Esophagus muscularis mucosa (tissue), 4 donors: ENCODE data around the gene KIF2B. TPM values are rescaled to one million over a fixed set of nuclear protein-coding genes. Genes with fewer than 3 reads are reported as not detected.
"Not testable (repeated sequence)": the region's sequence is repeated elsewhere in the genome, so short reads cannot be mapped to it uniquely, and the experiment has no call there.

Experiments
- DNase-seq: peaks from one replicate; pipeline ENCODE4 v3.0.0-alpha.2; 2017; ENCODE audit errors: extremely low spot score
- H3K27ac ChIP-seq, 4 donors: fragments of 200-600 bp; sonication (generic); replicated peaks in 1 of 4; 1 replicate in 3 of 4; 2 replicates in 1 of 4; pipeline ENCODE4 v1.5.1; 2016 to 2019; ENCODE audit warnings: mild to moderate bottlenecking in 1 of 4
- H3K27me3 ChIP-seq, 4 donors: fragments of 200-600 bp; sonication (generic); one replicate each; pipeline versions ENCODE4 v1.5.1 to v1.6.0; 2016 to 2019
- H3K36me3 ChIP-seq, 4 donors: fragments of 200-600 bp; sonication (generic); one replicate each; pipeline ENCODE4 v1.5.1; 2016 to 2019
- H3K4me1 ChIP-seq, 4 donors: fragments of 200-600 bp; sonication (generic); one replicate each; pipeline ENCODE4 v1.5.1; 2016 to 2019
- H3K4me3 ChIP-seq, 4 donors: fragments of 200-600 bp; sonication (generic); 1 replicate in 2 of 4; 2 replicates in 2 of 4; pipeline ENCODE4 v1.5.1; 2016 to 2019; ENCODE audit warnings: mild to moderate bottlenecking in 4 of 4, moderate library complexity in 1 of 4
- H3K9me3 ChIP-seq, 4 donors: fragments of 200-600 bp; sonication (generic); 1 replicate in 3 of 4; 2 replicates in 1 of 4; pipeline ENCODE4 v1.5.1; 2016 to 2019
- EP300 ChIP-seq: sonication (generic); formaldehyde crosslinking; IDR thresholded peaks from one replicate; pipeline ENCODE4 v1.6.1; 2017; ENCODE audit warnings: antibody characterized with exemption
- POLR2A ChIP-seq: fragments of 450-650 bp; IDR thresholded peaks from one replicate; pipeline ENCODE4 v1.6.1; 2017; ENCODE audit warnings: antibody characterized with exemption, moderate library complexity, mild to moderate bottlenecking, low read depth
- POLR2AphosphoS5 ChIP-seq, 2 donors: sonication (generic); formaldehyde crosslinking; IDR thresholded peaks; one replicate each; pipeline ENCODE4 v1.6.1; 2017; ENCODE audit warnings: antibody characterized with exemption in 2 of 2
- WGBS: methylation state at CpG from one replicate; pipeline ENCODE4 v1.1.5; 2018; 5-methylcytosine and 5-hydroxymethylcytosine counted together
- intact Hi-C: fragments of 100-400 bp; cut with DNase I; formaldehyde crosslinking; loops from one replicate; pipeline ENCODE4 v1.15.1; 2023
- total RNA-seq, 4 donors: library from RNA; depleted of rRNA; stranded (reverse); fragments of >200 nt; gene quantifications; one replicate each; pipeline versions ENCODE4 v1.1.0 to v1.2.1, GENCODE V29; 2016
- TF ChIP-seq, protein P1 (sequence below), 3 experiments: fragments of 200-600 bp in 2 of 3; fragments of 450-650 bp in 1 of 3; sonication (generic) in 2 of 3; IDR thresholded peaks; one replicate each; pipeline ENCODE4 v1.5.1; 2017 to 2019; ENCODE audit warnings: antibody characterized with exemption in 3 of 3, mild to moderate bottlenecking in 2 of 3, moderate library complexity in 1 of 3

KIF2B gene
- total RNA-seq, 4 donors from 2014 or later = not detected

DNA sequence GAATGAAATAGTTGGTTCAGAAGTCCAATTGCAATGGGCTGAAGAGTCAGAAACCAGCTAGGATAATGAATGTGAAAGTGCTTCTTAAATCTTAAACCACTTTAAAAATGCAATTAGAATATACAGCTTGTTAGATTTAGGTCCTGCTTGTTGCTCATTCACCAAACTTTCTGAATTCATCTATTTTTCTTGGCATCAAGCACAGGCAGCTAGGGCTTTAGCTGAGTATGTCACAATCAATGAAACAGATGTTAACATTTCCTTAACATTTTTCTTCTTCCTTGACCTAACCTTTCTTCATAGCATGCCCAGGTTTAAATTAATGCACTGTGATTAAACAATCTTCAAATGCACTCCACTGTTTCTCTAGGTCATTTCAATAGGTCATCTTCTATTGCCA, 14.4 kb downstream of the KIF2B start:
- intact Hi-C loops = no loop called here
- Histone ChIP-seq H3K9me3 (peaks cover 0 to 5% (median 0%) of the 10 kb centered on the region in 4 donors), H3K4me3 (no peak overlapping the region), H3K27me3 (no peaks in the 10 kb centered on the region), H3K36me3 (no peaks in the 10 kb centered on the region), H3K27ac (no peak overlapping the region), H3K4me1 (no peaks in the 10 kb centered on the region)
- TF ChIP-seq POLR2AphosphoS5 (IDR thresholded peaks at IDR 0.05) (no peak), EP300 (no peak), POLR2A (no peak)
- TF ChIP-seq, protein P1, sequence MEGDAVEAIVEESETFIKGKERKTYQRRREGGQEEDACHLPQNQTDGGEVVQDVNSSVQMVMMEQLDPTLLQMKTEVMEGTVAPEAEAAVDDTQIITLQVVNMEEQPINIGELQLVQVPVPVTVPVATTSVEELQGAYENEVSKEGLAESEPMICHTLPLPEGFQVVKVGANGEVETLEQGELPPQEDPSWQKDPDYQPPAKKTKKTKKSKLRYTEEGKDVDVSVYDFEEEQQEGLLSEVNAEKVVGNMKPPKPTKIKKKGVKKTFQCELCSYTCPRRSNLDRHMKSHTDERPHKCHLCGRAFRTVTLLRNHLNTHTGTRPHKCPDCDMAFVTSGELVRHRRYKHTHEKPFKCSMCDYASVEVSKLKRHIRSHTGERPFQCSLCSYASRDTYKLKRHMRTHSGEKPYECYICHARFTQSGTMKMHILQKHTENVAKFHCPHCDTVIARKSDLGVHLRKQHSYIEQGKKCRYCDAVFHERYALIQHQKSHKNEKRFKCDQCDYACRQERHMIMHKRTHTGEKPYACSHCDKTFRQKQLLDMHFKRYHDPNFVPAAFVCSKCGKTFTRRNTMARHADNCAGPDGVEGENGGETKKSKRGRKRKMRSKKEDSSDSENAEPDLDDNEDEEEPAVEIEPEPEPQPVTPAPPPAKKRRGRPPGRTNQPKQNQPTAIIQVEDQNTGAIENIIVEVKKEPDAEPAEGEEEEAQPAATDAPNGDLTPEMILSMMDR (IDR thresholded peaks at IDR 0.05) = no peak
- no peak for DNase-seq

- TF ChIP-seq POLR2AphosphoS5 (IDR thresholded peaks at IDR 0.05) = no peak
- no peak for TF ChIP-seq POLR2A
- TF ChIP-seq EP300 = no peak
- TF ChIP-seq, protein P1 (IDR thresholded peaks at IDR 0.05) = no peak
- intact Hi-C loops = no loop called here
Observed at GRCh38 chr17:53844491-53845107, 21.9 kb downstream of the KIF2B start.

DNA sequence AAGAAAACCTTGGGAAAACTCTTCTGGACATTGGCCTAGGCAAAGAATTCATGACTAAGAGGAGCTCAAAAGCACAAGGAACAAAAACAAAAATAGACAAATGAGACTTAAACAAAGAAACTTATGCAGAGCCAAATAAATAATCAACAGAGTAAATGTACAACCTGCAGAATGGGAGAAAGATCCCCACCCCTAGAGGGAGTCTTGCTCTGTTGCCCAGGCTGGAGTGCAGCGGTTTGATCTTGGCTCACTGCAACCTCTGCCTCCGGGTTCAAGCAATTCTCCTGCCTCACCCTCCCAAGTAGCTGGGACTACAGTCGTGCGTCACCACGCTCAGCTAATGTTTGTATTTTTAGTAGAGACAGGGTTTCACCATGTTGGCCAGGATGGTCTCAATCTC, 48.4 kb downstream of the KIF2B start:
- WGBS = 94% methylated on average over 5 of the region's 5 CpGs
- H3K9me3 ChIP-seq, H3K27ac ChIP-seq, H3K27me3 ChIP-seq, DNase-seq, H3K4me1 ChIP-seq, H3K4me3 ChIP-seq, H3K36me3 ChIP-seq, intact Hi-C loops: not testable (repeated sequence)

More at GRCh38 chr17:53844491-53845107, 21.9 kb downstream of the KIF2B start:
- 72% methylated on average over 5 of the region's 5 CpGs for WGBS
- no peaks in the 10 kb centered on the region for H3K4me1 ChIP-seq
- no peaks in the 10 kb centered on the region for H3K36me3 ChIP-seq
- no peak overlapping the region for H3K4me3 ChIP-seq
- peaks cover 0 to 5% (median 3%) of the 10 kb centered on the region in 4 donors for H3K9me3 ChIP-seq
- H3K27me3 ChIP-seq = no peaks in the 10 kb centered on the region
- no peak overlapping the region for H3K27ac ChIP-seq
- no peak for DNase-seq
